ENCODE data around the gene HDAC7. TPM values are rescaled to one million over a fixed set of nuclear protein-coding genes. Genes with fewer than 3 reads are reported as not detected.
A peak's percentile ranks its signal among the peaks of the same experiment; 100 is the strongest.
"Not testable (repeated sequence)": the region's sequence is repeated elsewhere in the genome, so short reads cannot be mapped to it uniquely, and the experiment has no call there.

The HDAC7 gene
- total RNA-seq, 1 donor from 2014 or later = 253 TPM

GRCh38 chr12:47844264-47845019 lies 24.7 kb upstream of the HDAC7 start:
- H3K27me3 Mint-ChIP-seq (ENCODE audit: low read depth) = no peaks in the 10 kb centered on the region
- intact Hi-C loops (cut with micrococcal nuclease) = no loop called here
- no peak overlapping the region for H3K4me3 Mint-ChIP-seq (ENCODE audit: low read depth)
- H3K4me1 Mint-ChIP-seq (ENCODE audit: low read depth) = peaks cover 6% of the 10 kb centered on the region
- no peak overlapping the region for H3K27ac Mint-ChIP-seq
- H3K36me3 Mint-ChIP-seq (ENCODE audit: low read depth) = peaks cover 71% of the 10 kb centered on the region
- no peak for DNase-seq (ENCODE audit: low spot score)
- no peaks in the 10 kb centered on the region for H3K9me3 Mint-ChIP-seq

- H3K9me3 Mint-ChIP-seq = no peaks in the 10 kb centered on the region
- H3K27ac Mint-ChIP-seq = no peak overlapping the region
- DNase-seq (ENCODE audit: low spot score) = no peak
- no peak overlapping the region for H3K4me3 Mint-ChIP-seq (ENCODE audit: low read depth)
- H3K27me3 Mint-ChIP-seq (ENCODE audit: low read depth) = no peaks in the 10 kb centered on the region
- peaks cover 62% of the 10 kb centered on the region for H3K36me3 Mint-ChIP-seq (ENCODE audit: low read depth)
- intact Hi-C loops (cut with micrococcal nuclease) = no loop called here
- H3K4me1 Mint-ChIP-seq (ENCODE audit: low read depth) = peaks cover 9% of the 10 kb centered on the region
Measured at GRCh38 chr12:47843226-47843980, 23.7 kb upstream of the HDAC7 start.

- Mint-ChIP-seq H3K4me1 (ENCODE audit: low read depth) (peaks cover 16% of the 10 kb centered on the region), H3K36me3 (ENCODE audit: low read depth) (peaks cover 57% of the 10 kb centered on the region)
- H3K27me3 Mint-ChIP-seq (ENCODE audit: low read depth); intact Hi-C loops (cut with micrococcal nuclease); H3K4me3 Mint-ChIP-seq (ENCODE audit: low read depth); H3K9me3 Mint-ChIP-seq; DNase-seq (ENCODE audit: low spot score); H3K27ac Mint-ChIP-seq: not testable (repeated sequence)
Measured at GRCh38 chr12:47842543-47842942, 22.8 kb upstream of the HDAC7 start.

GRCh38 chr12:47841910-47842309 lies 22.2 kb upstream of the HDAC7 start:
- no peaks in the 10 kb centered on the region for H3K27me3 Mint-ChIP-seq (ENCODE audit: low read depth)
- no peak overlapping the region for H3K4me3 Mint-ChIP-seq (ENCODE audit: low read depth)
- H3K27ac Mint-ChIP-seq = no peak overlapping the region
- H3K36me3 Mint-ChIP-seq (ENCODE audit: low read depth) = peaks cover 51% of the 10 kb centered on the region
- H3K4me1 Mint-ChIP-seq (ENCODE audit: low read depth) = peaks cover 19% of the 10 kb centered on the region
- intact Hi-C loops (cut with micrococcal nuclease) = no loop called here
- no peak for DNase-seq (ENCODE audit: low spot score)
- no peaks in the 10 kb centered on the region for H3K9me3 Mint-ChIP-seq

GRCh38 chr12:47841501-47841900 lies 21.8 kb upstream of the HDAC7 start:
- Mint-ChIP-seq H3K4me3 (ENCODE audit: low read depth) (no peak overlapping the region), H3K27ac (no peak overlapping the region), H3K4me1 (ENCODE audit: low read depth) (peaks cover 23% of the 10 kb centered on the region), H3K27me3 (ENCODE audit: low read depth) (no peaks in the 10 kb centered on the region), H3K36me3 (ENCODE audit: low read depth) (peaks cover 47% of the 10 kb centered on the region), H3K9me3 (no peaks in the 10 kb centered on the region)
- no peak for DNase-seq (ENCODE audit: low spot score)
- intact Hi-C loops (cut with micrococcal nuclease) = no loop called here

- Mint-ChIP-seq H3K27ac (peak overlapping the region; percentile 28), H3K9me3 (no peaks in the 10 kb centered on the region), H3K27me3 (ENCODE audit: low read depth) (no peaks in the 10 kb centered on the region), H3K4me1 (ENCODE audit: low read depth) (peaks cover 32% of the 10 kb centered on the region), H3K36me3 (ENCODE audit: low read depth) (peaks cover 38% of the 10 kb centered on the region), H3K4me3 (ENCODE audit: low read depth) (no peak overlapping the region)
- no peak for DNase-seq (ENCODE audit: low spot score)
- intact Hi-C loops (cut with micrococcal nuclease) = no loop called here
Measured at GRCh38 chr12:47840571-47840970, 20.9 kb upstream of the HDAC7 start.

- Mint-ChIP-seq H3K9me3 (no peaks in the 10 kb centered on the region), H3K4me3 (ENCODE audit: low read depth) (no peak overlapping the region), H3K36me3 (ENCODE audit: low read depth) (peaks cover 25% of the 10 kb centered on the region), H3K27ac (peak overlapping the region; percentile 34), H3K27me3 (ENCODE audit: low read depth) (no peaks in the 10 kb centered on the region), H3K4me1 (ENCODE audit: low read depth) (peaks cover 37% of the 10 kb centered on the region)
- no peak for DNase-seq (ENCODE audit: low spot score)
- intact Hi-C loops (cut with micrococcal nuclease) = loop anchor here (5.0 kb wide), 1 partner anchor 37 kb away; no protein-coding TSS in a partner anchor
Measured at GRCh38 chr12:47839214-47839876, 19.6 kb upstream of the HDAC7 start.

- H3K27me3 Mint-ChIP-seq (ENCODE audit: low read depth) = no peaks in the 10 kb centered on the region
- H3K4me3 Mint-ChIP-seq (ENCODE audit: low read depth) = no peak overlapping the region
- no peak overlapping the region for H3K27ac Mint-ChIP-seq
- no peak for DNase-seq (ENCODE audit: low spot score)
- no peaks in the 10 kb centered on the region for H3K9me3 Mint-ChIP-seq
- H3K36me3 Mint-ChIP-seq (ENCODE audit: low read depth) = peaks cover 16% of the 10 kb centered on the region
- peaks cover 46% of the 10 kb centered on the region for H3K4me1 Mint-ChIP-seq (ENCODE audit: low read depth)
- intact Hi-C loops (cut with micrococcal nuclease) = loop anchor here (1.0 to 5.0 kb wide), 2 partner anchors 36 to 96 kb away; no protein-coding TSS in a partner anchor
Measured at GRCh38 chr12:47838286-47838931, 18.7 kb upstream of the HDAC7 start.

- Mint-ChIP-seq H3K4me1 (ENCODE audit: low read depth) (peaks cover 49% of the 10 kb centered on the region), H3K27ac (no peak overlapping the region), H3K36me3 (ENCODE audit: low read depth) (peaks cover 8% of the 10 kb centered on the region), H3K27me3 (ENCODE audit: low read depth) (no peaks in the 10 kb centered on the region), H3K9me3 (no peaks in the 10 kb centered on the region), H3K4me3 (ENCODE audit: low read depth) (no peak overlapping the region)
- no peak for DNase-seq (ENCODE audit: low spot score)
- intact Hi-C loops (cut with micrococcal nuclease) = loop anchor here (1.0 to 5.0 kb wide), 4 partner anchors 35 to 122 kb away; no protein-coding TSS in a partner anchor
Measured at GRCh38 chr12:47837190-47838171, 17.8 kb upstream of the HDAC7 start.

- H3K4me1 Mint-ChIP-seq (ENCODE audit: low read depth) = peaks cover 64% of the 10 kb centered on the region
- H3K27me3 Mint-ChIP-seq (ENCODE audit: low read depth) = no peaks in the 10 kb centered on the region
- no peak for DNase-seq (ENCODE audit: low spot score)
- intact Hi-C loops (cut with micrococcal nuclease) = loop anchor here (2.0 to 5.0 kb wide), 2 partner anchors 33 to 57 kb away; no protein-coding TSS in a partner anchor
- H3K27ac Mint-ChIP-seq = peak overlapping the region; percentile 62
- H3K9me3 Mint-ChIP-seq = no peaks in the 10 kb centered on the region
- no peak overlapping the region for H3K4me3 Mint-ChIP-seq (ENCODE audit: low read depth)
- H3K36me3 Mint-ChIP-seq (ENCODE audit: low read depth) = no peaks in the 10 kb centered on the region
Measured at GRCh38 chr12:47835831-47836155, 16.1 kb upstream of the HDAC7 start.

GRCh38 chr12:47835006-47835830 lies 15.5 kb upstream of the HDAC7 start:
- Mint-ChIP-seq H3K4me3 (ENCODE audit: low read depth) (no peak overlapping the region), H3K4me1 (ENCODE audit: low read depth) (peaks cover 69% of the 10 kb centered on the region), H3K27ac (peak overlapping the region; percentile 98), H3K9me3 (no peaks in the 10 kb centered on the region), H3K27me3 (ENCODE audit: low read depth) (no peaks in the 10 kb centered on the region), H3K36me3 (ENCODE audit: low read depth) (no peaks in the 10 kb centered on the region)
- DNase-seq (ENCODE audit: low spot score) = no peak
- intact Hi-C loops (cut with micrococcal nuclease) = loop anchor here (5.0 kb wide), 1 partner anchor 33 kb away; no protein-coding TSS in a partner anchor
